Activated T-helper 2 cell treated with anti-CD3 and anti-CD28 coated beads, Interferon-gamma antibody, Interleukin-2, Interleukin-4, amounts not matched to agents 10 μg/mL and 5 μg/mL and 100 μg/mL, durations not matched to agents 14 hours and 24 hours and 36 hours (primary cell): ENCODE data around the gene MYBPC1. TPM values are rescaled to one million over a fixed set of nuclear protein-coding genes. Genes with fewer than 3 reads are reported as not detected.
A peak's percentile ranks its signal among the peaks of the same experiment; 100 is the strongest.
"Not testable (repeated sequence)": the region's sequence is repeated elsewhere in the genome, so short reads cannot be mapped to it uniquely, and the experiment has no call there.

Source experiments
- DNase-seq: peaks from one replicate; pipeline ENCODE4 v3.0.0; 2021; ENCODE audit warnings: low spot score
- H3K27ac Mint-ChIP-seq: one replicate; pipeline ENCODE4 v1.8.0; 2021; ENCODE audit warnings: mixed read lengths
- H3K27me3 Mint-ChIP-seq: one replicate; pipeline ENCODE4 v1.8.0; 2021; ENCODE audit warnings: low read depth, mixed read lengths
- H3K36me3 Mint-ChIP-seq: one replicate; pipeline ENCODE4 v1.8.0; 2021; ENCODE audit warnings: low read depth, mixed read lengths
- H3K4me1 Mint-ChIP-seq: one replicate; pipeline ENCODE4 v1.8.0; 2021; ENCODE audit warnings: low read depth, mixed read lengths
- H3K4me3 Mint-ChIP-seq: one replicate; pipeline ENCODE4 v1.8.0; 2021; ENCODE audit warnings: low read depth, mild to moderate bottlenecking, moderate library complexity, mixed read lengths
- H3K9me3 Mint-ChIP-seq: one replicate; pipeline ENCODE4 v1.8.0; 2021; ENCODE audit warnings: mixed read lengths
- intact Hi-C: fragments of 100-400 bp; cut with micrococcal nuclease; formaldehyde crosslinking; loops from one replicate; pipeline ENCODE4 v1.15.1; 2023
- total RNA-seq: library from RNA; stranded (reverse); gene quantifications from 2 replicates; pipeline ENCODE4 v1.2.3, GENCODE V29; 2022

The MYBPC1 gene
- total RNA-seq, 1 donor from 2014 or later = not detected

DNA sequence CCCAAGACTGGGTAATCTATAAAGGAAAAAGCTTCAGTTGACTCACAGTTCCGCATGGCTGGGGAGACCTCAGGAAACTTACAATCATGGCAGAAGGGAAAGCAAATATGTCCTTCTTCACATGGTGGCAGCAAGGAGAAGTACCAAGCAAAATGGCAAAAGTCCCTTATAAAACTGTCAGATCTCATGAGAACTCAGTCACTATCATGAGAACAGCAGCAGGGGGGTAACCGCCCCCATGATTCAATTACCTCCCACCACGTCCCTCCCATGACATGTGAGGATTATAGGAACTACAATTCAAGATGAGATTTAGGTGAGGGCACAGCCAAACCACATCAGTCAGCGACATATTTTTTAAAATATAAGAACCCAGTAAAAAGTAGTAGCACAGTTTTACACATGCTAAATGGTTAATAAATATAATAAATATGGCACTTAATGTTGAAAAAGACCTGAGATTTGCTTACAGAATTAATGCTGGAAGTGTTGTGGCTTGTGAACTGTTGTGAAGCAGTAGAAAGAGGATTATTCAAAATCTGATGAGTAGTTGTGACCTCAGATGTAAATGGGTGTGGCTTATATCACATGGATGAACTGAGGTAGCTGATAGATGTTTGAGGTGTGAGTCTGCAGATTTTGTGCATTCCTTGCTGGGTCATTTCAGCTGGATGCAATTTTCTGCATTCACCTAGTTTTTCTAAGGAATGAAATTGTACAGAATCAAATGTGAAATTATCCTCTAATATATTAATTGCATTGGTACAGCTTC lies 55.8 kb downstream of the MYBPC1 start:
- Mint-ChIP-seq H3K27me3 (peaks cover 25% of the 10 kb centered on the region), H3K9me3 (no peaks in the 10 kb centered on the region), H3K4me3 (no peak overlapping the region), H3K27ac (no peak overlapping the region), H3K36me3 (no peaks in the 10 kb centered on the region), H3K4me1 (peaks cover 5% of the 10 kb centered on the region)
- intact Hi-C loops = no loop called here
- DNase-seq = no peak

DNA sequence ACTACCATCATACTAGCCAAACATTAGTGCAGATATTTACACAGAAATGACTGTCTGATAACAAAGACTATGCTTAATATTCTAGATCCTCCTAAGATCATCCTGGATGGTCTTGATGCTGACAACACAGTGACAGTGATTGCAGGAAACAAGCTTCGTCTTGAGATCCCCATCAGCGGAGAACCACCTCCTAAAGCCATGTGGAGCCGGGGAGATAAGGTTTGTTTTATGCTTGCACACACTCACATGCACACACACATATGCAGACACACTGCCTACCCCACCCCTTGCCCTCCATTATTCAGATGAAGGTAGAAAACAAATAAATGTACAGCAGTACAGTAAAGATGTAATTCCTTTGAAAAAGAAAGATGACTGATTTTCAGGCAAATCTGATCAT lies 58.3 kb downstream of the MYBPC1 start:
- H3K4me3 Mint-ChIP-seq = no peak overlapping the region
- H3K27me3 Mint-ChIP-seq = peaks cover 34% of the 10 kb centered on the region
- no peaks in the 10 kb centered on the region for H3K36me3 Mint-ChIP-seq
- intact Hi-C loops = no loop called here
- DNase-seq = no peak
- no peak overlapping the region for H3K27ac Mint-ChIP-seq
- H3K9me3 Mint-ChIP-seq = no peaks in the 10 kb centered on the region
- H3K4me1 Mint-ChIP-seq = no peaks in the 10 kb centered on the region

DNA sequence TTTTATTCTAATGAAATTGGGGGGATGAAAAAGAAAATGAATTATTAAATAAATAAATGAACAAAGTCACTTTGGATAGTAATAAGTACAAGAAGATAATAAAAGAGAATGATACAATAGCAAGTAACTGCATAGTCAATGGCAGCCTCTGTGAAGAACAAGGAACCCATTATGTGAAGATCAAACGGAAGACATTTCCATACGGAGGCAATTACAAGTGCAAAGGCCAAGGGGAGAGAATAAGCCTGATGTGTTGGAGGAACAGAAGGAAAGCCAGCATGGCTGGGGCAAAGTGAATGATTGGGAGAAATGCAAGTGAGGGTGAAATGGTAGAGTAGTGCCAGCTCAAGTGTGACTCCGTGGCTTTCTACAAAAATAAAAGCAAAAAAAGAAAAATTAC lies 58.7 kb downstream of the MYBPC1 start:
- no peaks in the 10 kb centered on the region for H3K36me3 Mint-ChIP-seq
- intact Hi-C loops = no loop called here
- no peak for DNase-seq
- no peaks in the 10 kb centered on the region for H3K9me3 Mint-ChIP-seq
- no peak overlapping the region for H3K27ac Mint-ChIP-seq
- H3K4me1 Mint-ChIP-seq = no peaks in the 10 kb centered on the region
- no peak overlapping the region for H3K4me3 Mint-ChIP-seq
- H3K27me3 Mint-ChIP-seq = peaks cover 38% of the 10 kb centered on the region

DNA sequence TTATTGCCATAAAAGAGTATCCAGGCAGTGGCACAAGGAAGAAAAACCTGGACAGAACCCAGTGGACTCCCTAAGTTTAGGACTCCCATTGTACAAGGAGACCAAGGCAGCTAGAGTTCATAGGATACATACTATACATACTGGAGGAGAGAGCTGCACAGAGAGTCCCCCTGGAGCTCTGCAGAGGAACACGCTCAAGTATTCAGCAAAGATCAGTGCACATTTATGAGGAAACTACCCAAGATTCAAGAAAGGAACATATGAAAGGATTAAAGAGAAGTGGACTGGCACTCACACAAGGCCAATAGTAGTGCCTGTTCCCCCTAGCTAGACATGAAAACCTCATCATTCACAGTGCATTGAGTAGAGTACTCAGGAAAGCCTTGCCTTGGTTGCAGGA lies 59.7 kb downstream of the MYBPC1 start:
- H3K36me3 Mint-ChIP-seq = no peaks in the 10 kb centered on the region
- no peak overlapping the region for H3K27ac Mint-ChIP-seq
- intact Hi-C loops = no loop called here
- no peaks in the 10 kb centered on the region for H3K9me3 Mint-ChIP-seq
- H3K4me1 Mint-ChIP-seq = no peaks in the 10 kb centered on the region
- DNase-seq = no peak
- H3K4me3 Mint-ChIP-seq = no peak overlapping the region
- H3K27me3 Mint-ChIP-seq = peaks cover 37% of the 10 kb centered on the region

DNA sequence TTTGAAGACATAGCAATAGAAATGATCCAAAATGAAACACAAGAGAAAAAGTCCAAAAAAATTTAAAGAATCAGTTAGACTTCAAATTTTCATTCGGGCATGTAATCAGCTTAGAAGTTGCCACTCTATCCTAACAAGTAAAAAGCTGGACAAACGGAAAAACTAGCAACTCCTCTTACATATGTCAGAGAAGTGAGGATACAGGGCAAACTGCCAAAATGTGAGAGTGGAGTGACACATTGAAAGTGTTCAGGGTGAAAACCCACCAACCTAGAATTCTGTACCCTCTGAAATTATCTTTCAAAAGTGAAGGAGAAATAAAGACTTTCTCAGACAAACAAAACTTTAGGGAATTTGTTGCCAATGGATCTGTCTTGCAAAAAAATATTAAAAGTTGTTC lies 60.6 kb downstream of the MYBPC1 start:
- intact Hi-C loops = no loop called here
- no peak overlapping the region for H3K4me3 Mint-ChIP-seq
- no peaks in the 10 kb centered on the region for H3K9me3 Mint-ChIP-seq
- no peak overlapping the region for H3K27ac Mint-ChIP-seq
- DNase-seq = no peak
- peaks cover 41% of the 10 kb centered on the region for H3K27me3 Mint-ChIP-seq
- H3K4me1 Mint-ChIP-seq = no peaks in the 10 kb centered on the region
- no peaks in the 10 kb centered on the region for H3K36me3 Mint-ChIP-seq

DNA sequence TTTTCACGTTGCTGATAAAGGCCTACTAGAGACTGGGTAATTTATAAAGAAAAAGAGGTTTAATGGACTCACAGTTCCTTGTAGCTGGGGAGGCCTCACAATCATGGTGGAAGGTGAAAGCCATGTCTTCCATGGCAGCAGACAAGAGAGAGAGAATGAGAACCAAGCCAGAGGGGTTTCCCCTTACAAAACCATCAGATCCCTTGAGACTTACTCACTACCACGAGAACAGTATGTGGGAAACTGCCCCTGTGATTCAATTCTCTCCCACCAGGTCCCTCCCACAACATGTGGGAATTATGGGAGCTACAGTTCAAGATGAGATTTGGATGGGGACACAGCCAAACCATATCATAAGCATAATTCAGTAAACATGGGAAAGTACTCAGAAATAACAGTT lies 65.9 kb downstream of the MYBPC1 start:
- DNase-seq, H3K4me3 Mint-ChIP-seq, H3K4me1 Mint-ChIP-seq, H3K9me3 Mint-ChIP-seq, H3K27ac Mint-ChIP-seq, H3K36me3 Mint-ChIP-seq, intact Hi-C loops: not testable (repeated sequence)
- peaks cover 27% of the 10 kb centered on the region for H3K27me3 Mint-ChIP-seq

DNA sequence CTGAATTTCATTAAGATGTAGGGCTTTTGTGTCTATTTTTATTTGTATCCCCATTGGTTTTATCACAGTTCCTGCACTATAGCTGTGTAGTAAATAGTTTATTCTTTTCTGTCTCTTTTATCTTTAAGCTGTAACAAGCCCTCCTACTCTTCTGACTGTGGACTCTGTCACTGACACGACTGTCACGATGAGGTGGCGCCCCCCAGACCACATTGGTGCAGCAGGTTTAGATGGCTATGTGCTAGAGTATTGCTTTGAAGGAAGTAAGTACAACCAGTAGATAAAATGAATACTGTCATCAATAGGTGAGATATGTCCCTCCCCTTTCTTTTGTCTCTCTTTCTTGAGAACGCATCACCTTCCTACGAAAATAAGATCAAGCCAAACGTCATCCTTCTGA lies 68.5 kb downstream of the MYBPC1 start:
- Mint-ChIP-seq H3K27ac (no peak overlapping the region), H3K4me3 (no peak overlapping the region), H3K9me3 (no peaks in the 10 kb centered on the region), H3K4me1 (no peaks in the 10 kb centered on the region), H3K36me3 (no peaks in the 10 kb centered on the region), H3K27me3 (peaks cover 17% of the 10 kb centered on the region)
- no peak for DNase-seq
- intact Hi-C loops = no loop called here

DNA sequence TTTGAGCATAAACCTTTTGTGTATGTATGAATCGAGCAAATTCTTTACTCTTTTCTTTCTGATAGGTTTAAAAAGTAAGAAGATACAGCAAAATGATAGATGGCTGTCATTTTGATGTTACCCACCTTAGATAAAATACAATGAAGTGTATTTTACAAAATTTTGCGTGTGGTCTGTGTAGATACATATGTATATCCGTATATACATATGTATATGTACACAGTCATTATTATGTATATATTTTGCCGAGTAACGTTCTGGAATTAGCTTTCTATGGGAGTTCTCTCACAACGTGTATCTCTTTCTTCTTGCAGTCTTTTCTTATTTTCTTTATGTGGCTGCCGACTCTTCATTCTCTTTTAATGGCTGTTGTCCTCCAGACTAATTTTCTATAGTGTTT lies 70.2 kb downstream of the MYBPC1 start:
- intact Hi-C loops = no loop called here
- no peak overlapping the region for H3K4me3 Mint-ChIP-seq
- H3K4me1 Mint-ChIP-seq = peaks cover 1% of the 10 kb centered on the region
- no peaks in the 10 kb centered on the region for H3K36me3 Mint-ChIP-seq
- no peak overlapping the region for H3K27ac Mint-ChIP-seq
- H3K27me3 Mint-ChIP-seq = peaks cover 12% of the 10 kb centered on the region
- DNase-seq = no peak
- H3K9me3 Mint-ChIP-seq = no peaks in the 10 kb centered on the region

DNA sequence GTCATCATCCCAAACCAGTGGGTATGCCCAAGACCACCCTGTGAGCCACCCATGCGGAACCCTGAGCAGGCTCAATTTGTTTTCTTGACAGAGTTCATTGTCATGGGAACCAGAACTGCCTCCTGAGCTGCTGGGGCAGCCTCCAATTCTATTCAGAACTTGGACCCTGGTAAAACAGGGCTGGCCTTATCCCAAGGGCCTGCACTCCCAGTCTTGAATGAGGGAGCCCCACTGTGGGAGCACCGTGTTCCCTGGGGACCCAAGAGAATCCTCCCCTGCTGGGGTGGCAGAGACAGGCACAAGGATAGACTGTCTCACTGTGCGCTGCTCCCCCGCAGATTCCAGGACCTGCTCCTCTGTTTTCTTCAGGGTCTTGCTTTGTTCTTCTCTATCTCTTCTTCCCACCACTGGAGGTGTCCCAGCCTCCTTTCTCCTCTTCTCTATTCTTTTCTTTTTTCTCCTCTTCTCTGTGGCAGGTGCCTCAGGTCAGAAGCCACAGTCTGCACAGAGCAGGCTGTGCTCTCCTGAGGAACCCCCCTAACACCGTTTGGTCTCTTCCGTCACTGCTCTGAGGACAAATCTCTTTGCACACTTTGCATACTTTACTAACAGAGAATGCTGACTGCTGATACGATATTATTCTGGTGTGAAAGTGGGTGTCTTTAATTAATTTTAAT lies 71.4 kb downstream of the MYBPC1 start:
- intact Hi-C loops = no loop called here
- H3K27me3 Mint-ChIP-seq = peaks cover 10% of the 10 kb centered on the region
- H3K4me3 Mint-ChIP-seq = no peak overlapping the region
- peaks cover 6% of the 10 kb centered on the region for H3K4me1 Mint-ChIP-seq
- no peak for DNase-seq
- H3K36me3 Mint-ChIP-seq = no peaks in the 10 kb centered on the region
- no peaks in the 10 kb centered on the region for H3K9me3 Mint-ChIP-seq
- no peak overlapping the region for H3K27ac Mint-ChIP-seq

DNA sequence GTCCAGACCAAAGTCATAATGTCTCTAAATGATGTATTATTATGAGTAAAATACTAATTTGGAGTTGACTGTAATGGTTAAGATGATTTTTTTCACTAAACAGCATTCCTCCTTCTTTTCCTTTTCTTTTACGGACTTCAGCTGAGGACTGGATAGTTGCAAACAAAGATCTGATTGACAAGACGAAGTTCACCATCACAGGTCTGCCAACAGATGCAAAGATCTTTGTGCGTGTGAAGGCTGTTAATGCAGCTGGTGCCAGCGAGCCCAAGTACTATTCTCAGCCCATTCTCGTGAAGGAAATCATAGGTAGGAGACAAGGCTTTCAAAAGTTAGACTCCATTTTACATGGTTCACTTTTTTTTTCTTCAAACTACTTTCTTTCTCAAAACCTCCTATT lies 72.8 kb downstream of the MYBPC1 start:
- no peaks in the 10 kb centered on the region for H3K9me3 Mint-ChIP-seq
- no peak for DNase-seq
- peaks cover 16% of the 10 kb centered on the region for H3K4me1 Mint-ChIP-seq
- no peak overlapping the region for H3K4me3 Mint-ChIP-seq
- no peak overlapping the region for H3K27ac Mint-ChIP-seq
- intact Hi-C loops = no loop called here
- no peaks in the 10 kb centered on the region for H3K36me3 Mint-ChIP-seq
- H3K27me3 Mint-ChIP-seq = peaks cover 10% of the 10 kb centered on the region

DNA sequence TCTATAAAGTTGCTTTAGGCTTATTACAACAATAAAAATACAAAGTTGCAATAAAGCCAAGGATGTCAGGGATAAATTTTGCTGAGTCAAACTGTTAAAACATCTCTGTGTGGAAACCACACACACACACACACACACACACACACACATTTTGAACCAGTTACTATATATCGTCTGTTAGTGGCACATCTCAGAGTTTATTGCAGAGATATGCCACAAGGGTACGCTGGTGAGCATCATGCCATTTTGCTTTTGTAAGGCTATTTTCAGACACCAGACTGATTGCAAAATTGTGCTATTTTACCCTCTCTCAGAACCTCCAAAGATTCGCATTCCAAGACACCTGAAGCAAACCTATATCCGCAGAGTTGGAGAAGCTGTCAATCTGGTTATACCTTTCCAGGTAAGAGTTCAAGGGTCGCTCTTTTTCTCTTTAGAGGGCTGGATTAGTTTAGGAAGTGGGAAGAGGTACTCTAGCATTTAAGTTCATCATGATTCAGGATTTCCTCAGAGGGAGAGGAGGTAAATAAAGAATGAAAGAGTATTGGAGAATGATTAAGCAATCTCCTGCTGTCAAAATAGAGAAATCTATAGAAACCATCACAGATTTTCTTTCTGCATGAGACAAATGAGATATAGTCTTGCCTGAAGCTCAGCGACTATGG lies 75.4 kb downstream of the MYBPC1 start:
- intact Hi-C loops = loop anchor here (1.0 to 5.0 kb wide), 2 partner anchors 169 to 187 kb away; no protein-coding TSS in a partner anchor
- peak; percentile 24 for DNase-seq
- Mint-ChIP-seq H3K27ac (no peak overlapping the region), H3K9me3 (no peaks in the 10 kb centered on the region), H3K36me3 (no peaks in the 10 kb centered on the region), H3K4me3 (no peak overlapping the region), H3K27me3 (peaks cover 8% of the 10 kb centered on the region), H3K4me1 (peaks cover 16% of the 10 kb centered on the region)

DNA sequence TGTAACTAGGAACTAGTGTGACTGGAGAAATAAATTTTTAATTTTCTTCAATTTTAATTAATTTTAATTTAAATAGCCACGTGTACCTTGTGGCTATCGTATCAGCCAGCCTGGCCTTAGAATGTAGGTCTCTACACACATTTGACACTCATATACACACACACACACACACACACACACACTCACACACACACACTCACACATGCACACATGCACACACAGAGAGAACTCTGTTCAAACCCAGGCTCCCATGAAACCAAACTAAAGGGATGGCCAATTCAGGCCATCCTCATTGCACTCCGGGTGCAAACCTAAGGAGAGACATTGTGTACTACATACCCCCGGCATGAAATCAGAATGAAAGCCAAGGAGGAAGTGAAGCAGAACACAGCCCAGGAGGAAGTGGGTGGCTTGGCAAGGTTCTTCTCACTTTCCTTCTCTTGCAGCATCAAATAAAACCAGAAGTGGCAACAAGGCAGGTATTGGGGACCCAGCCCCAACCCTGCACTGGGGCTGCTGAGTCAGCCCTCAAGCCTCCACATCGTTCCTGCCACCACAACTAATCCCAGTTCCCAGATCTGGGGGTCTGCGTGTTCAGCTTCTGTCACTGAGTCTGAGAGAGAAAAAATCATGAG lies 76.5 kb downstream of the MYBPC1 start:
- Mint-ChIP-seq H3K36me3 (no peaks in the 10 kb centered on the region), H3K4me3 (no peak overlapping the region), H3K27me3 (peaks cover 4% of the 10 kb centered on the region), H3K4me1 (peaks cover 16% of the 10 kb centered on the region), H3K27ac (no peak overlapping the region), H3K9me3 (no peaks in the 10 kb centered on the region)
- intact Hi-C loops = loop anchor here (5.0 kb wide), 1 partner anchor 186 kb away; no protein-coding TSS in a partner anchor
- peak; percentile 16 for DNase-seq
